GM18526 (cell line): ENCODE results near the gene DCUN1D4.

Experiments used
- POLR2A ChIP-seq: IDR thresholded peaks from 3 replicates; pipeline ENCODE4 v1.6.1; 2011; ENCODE audit not compliant: insufficient read length; ENCODE audit errors: extremely low read depth

Gene DCUN1D4

GRCh38 chr4:51842554-51843308 lies at the start of gene DCUN1D4:
Gene DCUN1D4 (plus strand): TSS chr4:51843153. CDS start chr4:51843243, 90 bp downstream.
- TF ChIP-seq POLR2A = peak; percentile 52

GRCh38 chr4:51820443-51821234 lies 22.3 kb upstream of the DCUN1D4 start:
- no peak for TF ChIP-seq POLR2A

GRCh38 chr4:51825341-51825740 lies 17.6 kb upstream of the DCUN1D4 start:
- no peak for TF ChIP-seq POLR2A

GRCh38 chr4:51830156-51830720 lies 12.7 kb upstream of the DCUN1D4 start:
- TF ChIP-seq POLR2A = no peak

GRCh38 chr4:51831133-51831532 lies 11.8 kb upstream of the DCUN1D4 start:
- TF ChIP-seq POLR2A = no peak

- TF ChIP-seq POLR2A = no peak
Observed at GRCh38 chr4:51833236-51833635, 9.7 kb upstream of the DCUN1D4 start.

GRCh38 chr4:51835079-51835478 lies 7.9 kb upstream of the DCUN1D4 start:
- TF ChIP-seq POLR2A = no peak

- TF ChIP-seq POLR2A = no peak
Observed at GRCh38 chr4:51835855-51836254, 7.1 kb upstream of the DCUN1D4 start.

GRCh38 chr4:51836549-51836948 lies 6.4 kb upstream of the DCUN1D4 start:
- TF ChIP-seq POLR2A = no peak

- TF ChIP-seq POLR2A = no peak
Observed at GRCh38 chr4:51840781-51841180, 2.2 kb upstream of the DCUN1D4 start.

GRCh38 chr4:51842167-51842553 lies 793 bp upstream of the DCUN1D4 start:
- TF ChIP-seq POLR2A = no peak

GRCh38 chr4:51843309-51844152 lies 578 bp downstream of the DCUN1D4 start:
- no peak for TF ChIP-seq POLR2A

- peak; percentile 44 for TF ChIP-seq POLR2A
Observed at GRCh38 chr4:51844153-51845054, 1.5 kb downstream of the DCUN1D4 start.

- TF ChIP-seq POLR2A = no peak
Observed at GRCh38 chr4:51845055-51845426, 2.1 kb downstream of the DCUN1D4 start.

- TF ChIP-seq POLR2A = no peak
Observed at GRCh38 chr4:51845711-51846110, 2.8 kb downstream of the DCUN1D4 start.

- no peak for TF ChIP-seq POLR2A
Observed at GRCh38 chr4:51849430-51849829, 6.5 kb downstream of the DCUN1D4 start.
